Activated T-helper 1 cell treated with Interleukin-2 at 50 U/mL for 16 hours (primary cell): Measurements from ENCODE around the gene PCIF1.
"Not testable (repeated sequence)": the region's sequence is repeated elsewhere in the genome, so short reads cannot be mapped to it uniquely, and the experiment has no call there.

Source experiments
- DNase-seq: peaks from one replicate; pipeline ENCODE4 v3.0.0-alpha.2; 2020; ENCODE audit warnings: low read depth

The PCIF1 gene

GRCh38 chr20:45947110-45947866 is 12.8 kb downstream of the PCIF1 start:
- no peak for DNase-seq

- DNase-seq, result no peak
Observed at GRCh38 chr20:45948261-45948733, 13.8 kb downstream of the PCIF1 start.

DNA sequence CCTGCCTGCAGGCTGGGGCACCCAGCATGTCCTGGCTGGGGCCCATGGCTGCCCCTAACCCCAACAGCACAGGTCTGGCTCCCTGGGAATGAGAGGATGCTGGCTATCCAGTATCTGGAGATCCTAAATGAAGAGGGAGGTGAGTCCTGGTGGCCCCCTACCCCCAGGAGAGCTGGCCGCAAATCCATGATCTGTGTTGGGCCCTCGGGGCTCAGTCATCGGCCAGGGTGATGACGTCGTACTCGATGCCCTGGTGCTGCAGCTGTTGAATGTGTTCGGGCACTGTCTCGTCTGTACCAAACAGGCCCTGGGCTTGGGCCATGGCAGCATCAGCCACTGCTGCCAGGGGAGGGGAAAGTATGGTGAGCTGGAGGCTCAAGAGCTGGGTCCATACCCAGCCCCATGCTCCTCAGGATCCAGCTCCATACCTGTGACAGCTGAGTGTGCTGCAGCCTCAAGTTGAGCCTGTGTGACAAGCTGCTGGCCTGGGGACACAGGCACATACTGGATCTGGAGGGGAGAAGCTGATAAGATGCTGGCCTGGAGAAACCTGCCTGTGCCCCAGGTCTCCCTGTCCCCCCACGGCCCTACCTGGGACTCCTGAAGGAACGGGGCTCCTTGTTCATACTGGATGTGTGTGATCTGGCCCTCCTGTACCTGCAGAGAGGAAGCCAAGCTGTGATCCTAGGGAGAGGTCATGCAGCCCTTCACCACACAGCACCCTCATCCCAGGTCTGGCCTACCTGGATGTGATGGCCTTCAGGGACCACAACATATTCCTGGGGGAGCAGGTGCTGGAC is 14.5 kb downstream of the PCIF1 start:
- DNase-seq, result no peak

DNA sequence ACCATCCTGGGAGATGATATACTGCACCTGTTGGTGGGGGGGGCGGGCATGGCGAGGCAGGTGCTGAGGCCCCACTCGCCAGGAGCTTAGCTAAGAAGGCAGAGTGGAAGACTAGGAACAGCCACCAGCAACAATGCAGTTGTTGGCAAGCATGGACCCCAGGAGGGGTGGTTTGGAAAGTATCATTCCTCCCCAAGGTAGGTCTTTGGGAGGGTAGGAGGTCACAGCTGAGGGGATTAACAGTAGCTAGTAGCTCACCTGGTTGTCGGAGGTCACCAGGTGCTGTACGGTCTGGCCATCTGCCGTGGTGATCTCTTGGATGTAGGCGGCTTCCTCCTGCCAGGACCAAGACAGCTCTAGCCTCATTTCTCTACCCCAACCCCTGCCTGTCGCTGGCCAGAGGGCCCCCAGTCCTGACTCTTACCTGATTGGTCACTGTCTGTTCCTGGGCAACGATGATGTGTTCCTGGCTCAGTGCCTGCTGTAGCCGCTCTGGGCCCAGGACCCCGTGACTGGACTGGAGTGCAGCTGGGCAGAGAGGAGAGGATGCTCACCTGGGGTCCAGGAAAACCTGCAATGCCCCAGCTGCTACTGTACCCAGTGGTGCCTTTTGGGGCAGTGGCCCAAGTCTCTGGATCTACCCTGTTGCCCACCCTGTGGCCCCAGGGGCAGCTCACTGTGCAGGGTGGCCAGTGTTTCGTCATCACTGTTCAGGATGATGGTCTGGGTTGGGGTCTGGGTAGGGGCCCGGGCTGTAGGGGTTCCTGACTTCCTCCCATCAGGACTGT is 15.3 kb downstream of the PCIF1 start:
- no peak for DNase-seq

- no peak for DNase-seq
Observed at GRCh38 chr20:45950330-45950646, 15.8 kb downstream of the PCIF1 start.

DNA sequence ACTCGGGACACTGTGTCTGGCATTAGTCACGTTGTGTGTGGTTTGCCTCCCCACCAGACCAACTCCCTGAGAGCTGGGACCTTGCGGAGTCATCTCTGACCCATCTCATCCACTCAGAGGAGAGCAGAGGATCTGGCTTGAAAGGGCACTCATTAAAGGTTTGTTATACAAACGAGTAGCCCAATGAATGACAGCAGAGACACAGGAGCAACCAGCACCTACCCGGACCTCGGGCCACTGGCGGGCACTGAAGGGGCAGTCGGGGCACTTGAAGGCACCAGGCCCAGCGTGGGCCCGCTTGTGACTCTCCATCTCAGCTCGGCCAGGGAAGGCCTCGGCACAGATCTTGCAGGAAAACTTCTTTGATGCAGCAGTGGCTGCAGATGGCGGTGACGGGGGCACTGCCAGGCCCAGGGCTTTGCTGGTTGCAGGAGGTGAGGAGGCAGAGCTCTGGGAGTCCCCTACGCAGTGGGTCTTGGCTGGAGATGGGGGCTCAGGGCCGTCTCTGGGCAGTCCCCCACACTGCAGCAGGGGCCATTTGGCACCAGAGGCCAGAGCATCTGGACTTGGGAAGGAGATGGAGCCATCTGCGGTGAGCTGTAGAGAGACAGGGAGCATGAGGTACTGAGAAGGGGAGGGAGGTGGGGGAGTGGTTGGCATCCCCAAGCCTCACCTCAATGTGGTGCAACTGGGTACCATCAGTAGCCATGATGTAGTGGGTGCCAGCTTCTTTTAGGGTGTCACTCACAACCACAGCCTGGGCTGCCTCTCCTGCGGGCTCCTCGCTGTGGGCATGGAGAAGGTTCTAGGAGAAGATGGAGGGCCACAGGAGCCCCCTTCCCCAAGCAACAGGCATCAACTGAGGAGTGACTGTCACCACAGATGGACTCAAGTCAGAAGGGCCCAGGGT is 17.7 kb downstream of the PCIF1 start:
- no peak for DNase-seq

DNA sequence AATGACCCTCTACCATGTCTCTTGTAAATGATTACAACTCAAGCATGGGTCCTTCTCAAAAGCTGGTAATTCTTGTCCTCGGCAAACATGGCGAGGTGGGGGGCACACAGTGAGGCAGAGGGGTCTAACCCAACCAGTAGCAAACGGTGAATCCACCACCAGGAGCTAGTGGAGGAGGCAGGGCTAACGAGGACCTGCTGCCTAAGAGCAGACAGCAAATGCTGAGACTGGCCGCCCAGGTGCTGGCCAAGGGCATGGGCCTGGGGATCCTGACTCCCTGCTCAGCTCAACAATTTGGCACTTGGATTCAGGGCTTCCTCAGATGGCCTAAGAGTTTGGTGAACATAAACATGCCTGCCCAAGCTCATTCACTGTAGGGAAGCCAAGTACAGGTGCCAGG is 18.4 kb downstream of the PCIF1 start:
- no peak for DNase-seq

GRCh38 chr20:45953672-45954071 is 19.2 kb downstream of the PCIF1 start:
- no peak for DNase-seq

- DNase-seq, result not testable (repeated sequence)
Observed at GRCh38 chr20:45956326-45956725, 21.8 kb downstream of the PCIF1 start.

DNA sequence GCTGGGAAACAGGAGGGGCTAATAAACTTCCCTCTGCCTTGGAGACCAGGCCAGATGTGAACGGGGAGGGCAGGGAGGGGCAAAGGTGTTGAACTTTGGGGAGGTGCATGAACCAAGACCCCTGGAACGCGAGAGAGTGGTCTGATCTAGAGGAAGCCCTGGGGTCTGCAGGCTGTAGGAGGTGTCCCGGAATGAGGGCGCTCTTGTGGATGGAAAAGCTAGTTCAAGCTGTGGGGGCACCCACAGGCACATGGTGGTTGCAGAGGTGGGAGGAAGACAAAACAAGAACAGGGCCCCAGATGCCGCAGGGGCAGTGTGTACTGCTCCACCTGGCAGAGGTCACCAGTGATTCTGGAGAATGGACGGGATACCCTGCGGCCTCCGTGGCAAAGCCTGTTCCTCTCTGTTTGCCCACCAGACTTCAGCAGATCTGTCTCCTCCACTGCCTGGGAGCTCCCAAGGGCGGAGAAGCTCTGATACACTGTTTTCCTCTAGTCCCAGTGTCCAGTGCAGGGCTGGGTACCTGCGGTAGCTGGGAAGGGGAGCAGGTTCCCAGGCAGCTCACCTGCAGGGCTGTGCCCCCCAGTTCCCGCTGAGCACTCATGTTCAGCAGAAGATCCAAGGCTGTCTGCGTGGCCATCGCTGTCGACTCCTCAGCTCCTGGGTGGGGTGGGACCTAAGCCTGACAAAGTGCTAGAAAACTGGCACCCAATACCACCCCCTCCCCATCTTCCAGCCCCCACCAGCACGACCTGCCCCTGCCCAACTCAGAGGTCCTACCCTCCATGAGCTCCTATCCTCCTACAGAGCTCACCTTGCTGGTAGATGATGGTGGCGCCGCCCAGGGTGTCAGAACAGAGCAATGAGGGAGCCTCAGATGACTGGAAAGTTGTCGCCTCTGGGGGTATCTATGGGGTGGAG is 22.8 kb downstream of the PCIF1 start:
- DNase-seq, result no peak

DNA sequence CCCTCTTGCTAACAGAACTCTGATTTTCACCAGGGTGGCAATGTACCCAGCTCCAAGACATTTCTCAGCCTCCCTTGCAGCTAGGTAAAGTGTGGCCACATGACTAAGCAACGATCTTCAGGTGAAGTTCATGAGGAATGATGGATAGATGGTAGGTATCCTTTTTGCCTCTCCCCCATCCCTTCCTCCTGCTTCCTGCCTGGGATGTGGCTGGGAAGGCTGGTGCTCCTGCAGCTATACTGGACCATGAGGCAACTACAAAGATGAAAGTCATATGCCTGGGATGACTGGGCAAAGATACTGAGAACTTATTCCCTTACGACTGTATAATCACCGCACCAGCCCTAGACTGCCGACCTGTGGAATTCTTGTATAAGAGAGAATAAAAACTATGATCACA is 24.1 kb downstream of the PCIF1 start:
- DNase-seq, result no peak

DNA sequence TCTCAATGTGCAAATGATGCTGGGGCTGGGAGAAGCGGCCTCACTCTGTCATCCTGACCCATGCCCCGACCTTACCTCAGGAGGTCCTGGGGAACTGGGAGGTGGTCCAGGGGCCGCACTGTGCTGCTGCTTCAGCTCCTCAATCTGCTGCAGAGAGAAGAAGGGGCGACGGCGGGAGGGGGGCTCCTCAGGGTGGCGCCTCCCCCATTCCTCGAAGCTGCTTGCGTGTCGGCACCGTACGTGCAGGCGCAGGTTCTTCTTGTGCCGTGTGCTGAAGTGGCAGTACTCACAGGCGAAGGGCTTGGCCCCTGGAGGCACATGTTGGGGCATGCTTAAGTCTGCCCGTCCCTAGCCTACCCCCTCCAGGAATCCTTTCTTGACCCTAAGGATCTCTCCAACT is 24.6 kb downstream of the PCIF1 start:
- no peak for DNase-seq

- no peak for DNase-seq
Observed at GRCh38 chr20:45959956-45960630, 25.6 kb downstream of the PCIF1 start.

DNA sequence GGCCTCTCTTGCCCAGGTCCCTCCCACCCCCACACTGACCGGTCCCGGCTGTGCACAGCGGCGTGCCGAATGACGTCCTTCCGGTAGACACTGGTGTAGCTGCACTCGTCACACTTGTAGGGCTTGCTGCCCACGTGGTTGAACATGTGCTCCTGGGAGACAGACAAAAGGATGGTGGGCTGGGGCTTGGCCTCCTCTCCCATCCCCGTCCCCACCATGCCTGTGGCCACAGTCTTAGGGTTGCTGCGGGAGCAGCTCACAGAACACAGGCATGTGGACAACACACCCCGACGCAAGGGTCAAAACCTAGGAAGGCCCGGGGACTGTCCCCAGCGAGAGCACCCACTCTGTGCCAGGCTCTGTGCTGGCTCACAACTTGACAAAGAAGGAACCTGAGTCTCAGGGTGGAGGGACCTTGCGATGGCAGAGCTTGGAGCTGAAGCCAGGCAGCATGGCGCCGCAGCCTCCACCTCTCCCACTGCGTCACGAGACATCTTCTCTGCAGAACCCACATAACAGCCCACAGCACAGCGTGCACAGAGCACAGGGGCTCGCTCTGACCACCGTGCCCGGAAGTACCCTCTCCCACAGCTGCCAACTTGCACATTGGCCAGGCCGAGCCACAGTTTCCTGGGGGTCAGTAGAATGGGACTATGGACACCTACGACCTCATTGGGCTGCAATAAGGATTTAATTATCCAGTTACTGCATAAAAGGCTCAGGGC is 27.7 kb downstream of the PCIF1 start:
- no peak for DNase-seq

- no peak for DNase-seq
Observed at GRCh38 chr20:45963059-45964005, 28.8 kb downstream of the PCIF1 start.

DNA sequence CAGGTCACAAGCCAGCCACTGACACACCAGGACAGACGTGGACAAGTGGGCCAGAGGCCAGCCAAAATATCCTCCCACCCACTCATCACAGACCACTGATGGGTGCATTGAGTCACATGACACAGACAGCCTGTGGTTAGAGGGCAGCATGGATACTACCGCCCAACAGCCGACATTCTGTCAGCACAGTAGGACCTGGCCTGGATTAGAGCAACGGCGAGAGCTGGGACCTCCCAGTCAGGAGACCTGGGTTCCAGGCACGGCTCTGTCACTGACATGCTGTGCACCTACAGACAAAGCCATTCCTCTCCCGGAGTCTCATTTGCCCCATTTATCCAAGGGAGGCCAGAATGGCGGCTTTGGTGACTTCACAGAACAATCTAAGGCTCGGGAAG is 29.5 kb downstream of the PCIF1 start:
- DNase-seq, result no peak

DNA sequence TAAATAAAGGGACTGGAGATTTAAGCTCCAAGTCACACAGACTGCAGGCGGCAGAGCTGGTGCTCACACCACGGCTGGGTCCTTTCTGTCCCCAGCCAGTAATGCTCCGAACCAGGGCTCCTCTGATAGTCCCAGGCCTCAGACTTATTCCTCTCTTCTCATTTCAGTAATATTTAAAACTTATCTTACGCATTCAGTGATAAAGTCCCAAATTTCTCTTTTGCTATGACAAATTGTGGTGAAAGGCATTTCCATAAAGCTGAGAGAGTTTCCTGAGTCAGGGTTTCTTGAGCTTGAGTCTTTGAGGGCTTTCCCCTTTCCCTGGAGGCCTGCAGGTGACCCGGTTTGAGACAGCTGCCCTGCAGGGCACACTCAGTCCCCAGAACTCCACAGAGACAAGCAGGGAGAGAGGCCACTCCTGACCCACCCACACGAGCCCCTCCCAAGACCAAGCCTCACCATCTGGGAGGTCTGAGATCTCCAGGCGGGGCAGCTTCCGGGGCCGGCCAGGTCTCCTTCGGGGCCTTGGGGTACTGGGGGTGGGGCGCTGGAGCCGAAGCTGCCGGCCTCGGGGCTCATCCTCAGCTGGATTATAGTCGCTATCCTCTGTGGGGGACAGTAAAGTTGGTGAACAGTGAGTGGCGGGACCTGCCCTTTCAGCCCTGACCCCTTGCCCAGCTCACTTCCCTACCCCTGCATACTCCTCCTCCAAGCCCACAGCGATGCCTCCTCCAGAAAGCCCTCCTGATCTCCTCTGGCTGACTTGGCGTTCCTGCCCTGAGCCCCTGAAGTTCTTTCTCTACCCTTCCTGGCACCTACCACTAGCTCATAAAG is 30.9 kb downstream of the PCIF1 start:
- DNase-seq, result no peak
